Smooth muscle cell (in vitro differentiated cells): ENCODE measurements around the gene IQSEC3. TPM values are rescaled to one million over a fixed set of nuclear protein-coding genes. Genes with fewer than 3 reads are reported as not detected.
"Not testable (repeated sequence)": the region's sequence is repeated elsewhere in the genome, so short reads cannot be mapped to it uniquely, and the experiment has no call there.

Source experiments
- DNase-seq: peaks from one replicate; lab custom pipeline; 2025; ENCODE audit not compliant: unreplicated experiment; lab: John Stamatoyannopoulos, UW
- H2AFZ ChIP-seq: fragments of 200-600 bp; sonication (generic); 2 replicates; pipeline ENCODE4 v1.6.0; 2016; ENCODE audit warnings: antibody characterized with exemption, low read depth, mild to moderate bottlenecking
- H3F3A ChIP-seq: fragments of 200-600 bp; sonication (generic); 2 replicates; pipeline ENCODE4 v1.6.0; 2017; ENCODE audit warnings: antibody characterized with exemption, low read depth
- H3K27ac ChIP-seq: fragments of 200-600 bp; sonication (generic); 2 replicates; pipeline ENCODE4 v1.5.1; 2016; ENCODE audit warnings: low read depth, mild to moderate bottlenecking
- H3K27me3 ChIP-seq: fragments of 200-600 bp; sonication (generic); 2 replicates; pipeline ENCODE4 v1.6.1; 2016; ENCODE audit warnings: low read depth, mild to moderate bottlenecking
- H3K36me3 ChIP-seq: fragments of 200-600 bp; sonication (generic); 2 replicates; pipeline ENCODE4 v1.5.1; 2016; ENCODE audit warnings: low read depth
- H3K4me1 ChIP-seq: fragments of 200-600 bp; sonication (generic); 2 replicates; pipeline ENCODE4 v1.5.1; 2016; ENCODE audit warnings: low read depth
- H3K4me2 ChIP-seq: fragments of 200-600 bp; sonication (generic); 2 replicates; pipeline ENCODE4 v1.6.0; 2016; ENCODE audit warnings: mild to moderate bottlenecking
- H3K4me3 ChIP-seq: fragments of 200-600 bp; sonication (generic); 2 replicates; pipeline ENCODE4 v1.5.1; 2016; ENCODE audit warnings: mild to moderate bottlenecking
- H3K79me2 ChIP-seq: fragments of 200-600 bp; sonication (generic); 2 replicates; pipeline ENCODE4 v1.6.0; 2016; ENCODE audit warnings: low read depth, mild to moderate bottlenecking
- H3K9ac ChIP-seq: fragments of 200-600 bp; sonication (generic); 2 replicates; pipeline ENCODE4 v1.6.0; 2016; ENCODE audit warnings: low read depth
- H3K9me3 ChIP-seq: fragments of 200-600 bp; sonication (generic); replicated peaks from 2 replicates; pipeline ENCODE4 v1.5.1; 2016; ENCODE audit warnings: low read depth
- H4K20me1 ChIP-seq: fragments of 200-600 bp; sonication (generic); 2 replicates; pipeline ENCODE4 v1.6.0; 2016; ENCODE audit warnings: low read depth
- WGBS: methylation state at CpG from one replicate; pipeline ENCODE4 v1.1.7; 2016; ENCODE audit warnings: low lambda C conversion rate; 5-methylcytosine and 5-hydroxymethylcytosine counted together
- polyA plus RNA-seq: library from polyadenylated mRNA; unstranded; fragments of >200 nt; fragmentation: Nextera tagmentation; extraction: Ambion mirVana; gene quantifications from 2 replicates; pipeline ENCODE4 v1.2.1, GENCODE V29; 2016
- total RNA-seq: library from RNA; depleted of rRNA; stranded (reverse); fragments of >200 nt; gene quantifications from 2 replicates; pipeline ENCODE4 v1.2.3, GENCODE V29; 2014
- TF ChIP-seq, protein P1 (sequence below): fragments of 200-600 bp; sonication (generic); IDR thresholded peaks from 2 replicates; pipeline ENCODE4 v1.5.1; 2017; ENCODE audit warnings: borderline replicate concordance, mild to moderate bottlenecking, antibody characterized with exemption; ENCODE audit not compliant: insufficient read depth, poor library complexity, severe bottlenecking

IQSEC3 gene
- total and polyA plus RNA-seq, 2 experiments from 2014 or later = 0.72 to 2.4 TPM

DNA sequence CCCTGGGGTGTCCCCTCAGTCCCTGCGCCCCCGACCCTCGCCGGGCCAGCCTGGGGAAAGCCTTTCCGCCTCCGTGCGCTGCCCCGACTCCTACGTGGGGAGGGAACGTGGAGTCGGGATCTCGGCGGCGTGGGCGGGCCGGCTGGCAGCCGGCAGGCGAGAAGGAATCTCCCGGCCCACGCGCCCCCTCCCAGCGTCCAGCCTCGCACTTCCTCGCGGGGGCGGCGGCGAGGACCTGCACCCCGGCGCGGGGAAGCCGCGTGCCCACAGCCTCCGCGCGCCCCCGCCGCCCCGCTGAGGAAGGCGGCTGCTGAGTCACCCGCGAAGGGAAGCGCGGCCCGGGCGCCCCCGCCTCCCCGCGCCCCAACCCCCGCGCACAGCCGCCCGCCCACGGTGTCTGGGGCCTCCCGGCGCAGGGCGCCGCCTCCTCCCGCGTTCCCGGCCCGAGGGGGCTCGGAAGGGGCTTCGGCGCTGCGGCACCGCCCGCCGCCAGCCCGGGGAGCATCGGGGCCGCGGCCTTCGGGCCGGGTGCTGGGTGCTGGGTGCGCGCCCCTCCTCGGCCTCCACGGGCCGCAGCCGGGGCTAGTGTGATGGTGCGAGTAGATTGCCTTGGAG is 11.3 kb downstream of the IQSEC3 start:
- H3K9ac ChIP-seq, H2AFZ ChIP-seq, DNase-seq, H3K27ac ChIP-seq, H3K79me2 ChIP-seq, H3K36me3 ChIP-seq, H3K4me1 ChIP-seq, H3F3A ChIP-seq, H4K20me1 ChIP-seq, H3K9me3 ChIP-seq: not testable (repeated sequence)
- Histone ChIP-seq H3K4me3 (peak overlapping the region; percentile 30), H3K4me2 (peak overlapping the region; percentile 76), H3K27me3 (peaks cover 41% of the 10 kb centered on the region)
- WGBS = 7% methylated on average over 50 of the region's 82 CpGs

DNA sequence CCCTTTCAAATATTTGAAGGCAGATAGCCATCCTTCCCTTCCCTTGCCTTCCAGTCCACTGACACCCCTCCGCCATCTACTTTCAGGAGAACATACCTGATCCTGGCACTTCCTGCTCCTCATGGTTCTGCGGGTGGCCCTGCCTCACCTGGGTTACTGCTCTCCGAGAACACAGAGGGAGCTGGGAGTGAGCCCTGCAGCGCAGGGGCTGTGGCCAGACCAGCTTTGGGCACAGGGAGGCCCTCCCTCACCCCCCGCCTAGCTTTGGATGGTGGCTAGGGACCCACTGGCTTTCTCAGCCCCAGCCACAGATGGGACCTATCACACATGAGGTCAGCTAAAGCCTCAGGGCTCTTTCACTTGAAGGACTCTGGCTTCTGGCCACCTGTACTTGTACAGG is 12.4 kb downstream of the IQSEC3 start:
- Histone ChIP-seq H3K27ac (no peak overlapping the region), H3K79me2 (no peaks in the 10 kb centered on the region), H3K36me3 (no peaks in the 10 kb centered on the region), H3K4me1 (peaks cover 3% of the 10 kb centered on the region), H3K4me2 (peak overlapping the region; percentile 17), H4K20me1 (no peaks in the 10 kb centered on the region), H3F3A (no peaks in the 10 kb centered on the region), H3K9me3 (no peaks in the 10 kb centered on the region), H2AFZ (no peak overlapping the region), H3K9ac (no peak overlapping the region), H3K27me3 (peaks cover 42% of the 10 kb centered on the region), H3K4me3 (no peak overlapping the region)
- TF ChIP-seq, protein P1, sequence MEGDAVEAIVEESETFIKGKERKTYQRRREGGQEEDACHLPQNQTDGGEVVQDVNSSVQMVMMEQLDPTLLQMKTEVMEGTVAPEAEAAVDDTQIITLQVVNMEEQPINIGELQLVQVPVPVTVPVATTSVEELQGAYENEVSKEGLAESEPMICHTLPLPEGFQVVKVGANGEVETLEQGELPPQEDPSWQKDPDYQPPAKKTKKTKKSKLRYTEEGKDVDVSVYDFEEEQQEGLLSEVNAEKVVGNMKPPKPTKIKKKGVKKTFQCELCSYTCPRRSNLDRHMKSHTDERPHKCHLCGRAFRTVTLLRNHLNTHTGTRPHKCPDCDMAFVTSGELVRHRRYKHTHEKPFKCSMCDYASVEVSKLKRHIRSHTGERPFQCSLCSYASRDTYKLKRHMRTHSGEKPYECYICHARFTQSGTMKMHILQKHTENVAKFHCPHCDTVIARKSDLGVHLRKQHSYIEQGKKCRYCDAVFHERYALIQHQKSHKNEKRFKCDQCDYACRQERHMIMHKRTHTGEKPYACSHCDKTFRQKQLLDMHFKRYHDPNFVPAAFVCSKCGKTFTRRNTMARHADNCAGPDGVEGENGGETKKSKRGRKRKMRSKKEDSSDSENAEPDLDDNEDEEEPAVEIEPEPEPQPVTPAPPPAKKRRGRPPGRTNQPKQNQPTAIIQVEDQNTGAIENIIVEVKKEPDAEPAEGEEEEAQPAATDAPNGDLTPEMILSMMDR = no peak
- 94% methylated on average over 5 of the region's 5 CpGs for WGBS
- no peak for DNase-seq

DNA sequence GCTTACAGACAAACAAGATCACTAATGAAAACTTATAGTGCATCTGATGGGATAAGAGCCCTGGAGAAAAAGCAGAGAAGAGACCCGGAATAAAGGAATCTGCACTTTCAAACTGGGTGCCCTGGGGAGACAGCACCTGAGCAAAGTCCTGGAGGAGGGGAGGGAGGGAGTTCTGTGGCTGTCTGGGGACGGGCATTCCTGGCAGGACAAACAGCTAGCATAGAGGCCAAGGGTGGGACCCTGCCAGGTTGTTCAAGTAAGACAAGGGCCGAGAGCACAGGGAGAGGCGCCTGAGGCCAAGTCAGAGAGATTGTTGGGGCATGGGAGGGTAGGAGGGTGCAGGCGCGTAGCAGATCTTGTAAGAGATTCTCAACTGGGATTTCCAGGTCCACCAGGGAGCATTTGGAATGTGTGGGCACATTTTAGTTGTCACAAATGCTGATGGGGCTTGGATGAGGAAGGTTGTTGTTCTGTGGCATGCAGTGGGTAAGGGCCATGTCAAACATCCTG is 14.2 kb downstream of the IQSEC3 start:
- 85% methylated on average over 6 of the region's 6 CpGs for WGBS
- Histone ChIP-seq H3K27me3 (peaks cover 32% of the 10 kb centered on the region), H4K20me1 (no peaks in the 10 kb centered on the region)

DNA sequence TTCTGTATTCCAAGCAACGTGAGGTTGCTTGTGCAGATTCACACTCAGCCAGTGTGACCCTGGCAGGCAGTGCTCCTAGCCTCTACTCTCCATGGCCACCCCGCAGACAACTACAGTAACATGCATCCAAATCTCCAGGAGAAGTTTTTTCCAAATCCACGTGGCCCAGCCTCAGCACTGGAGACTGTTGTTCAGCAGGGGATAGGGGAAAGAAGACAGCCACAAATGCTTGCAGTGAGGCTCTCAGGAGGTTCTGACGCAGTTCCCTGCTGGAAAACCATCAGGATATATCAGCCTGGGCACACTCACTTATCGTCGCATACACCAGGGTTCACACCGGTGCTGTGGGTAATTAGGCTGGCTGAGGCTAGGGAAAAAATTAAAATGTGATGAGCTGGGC is 16.2 kb downstream of the IQSEC3 start:
- no peak overlapping the region for H3K27ac ChIP-seq
- TF ChIP-seq, protein P1 = no peak

More for the DNA sequence above, 14.2 kb downstream of the IQSEC3 start:
- Histone ChIP-seq H3K79me2 (no peaks in the 10 kb centered on the region), H3K4me3 (no peak overlapping the region), H3K4me2 (no peak overlapping the region), H3K4me1 (peaks cover 3% of the 10 kb centered on the region), H3K9ac (no peak overlapping the region), H3K9me3 (no peaks in the 10 kb centered on the region), H2AFZ (no peak overlapping the region), H3F3A (no peaks in the 10 kb centered on the region), H3K36me3 (no peaks in the 10 kb centered on the region), H3K27ac (no peak overlapping the region)
- no peak for DNase-seq
- TF ChIP-seq, protein P1 = no peak

More for the DNA sequence above, 16.2 kb downstream of the IQSEC3 start:
- Histone ChIP-seq H3F3A (no peaks in the 10 kb centered on the region), H3K4me2 (no peak overlapping the region), H3K4me3 (no peak overlapping the region), H3K9me3 (no peaks in the 10 kb centered on the region), H3K36me3 (no peaks in the 10 kb centered on the region), H2AFZ (no peak overlapping the region), H3K27me3 (peaks cover 32% of the 10 kb centered on the region), H3K79me2 (no peaks in the 10 kb centered on the region), H3K9ac (no peak overlapping the region), H3K4me1 (peaks cover 3% of the 10 kb centered on the region), H4K20me1 (no peaks in the 10 kb centered on the region)
- WGBS = 79% methylated on average over 7 of the region's 7 CpGs
- no peak for DNase-seq
